ENCODE measurements around the gene ZNF423. TPM values are rescaled to one million over a fixed set of nuclear protein-coding genes. Genes with fewer than 3 reads are reported as not detected.
"Not testable (repeated sequence)": the region's sequence is repeated elsewhere in the genome, so short reads cannot be mapped to it uniquely, and the experiment has no call there.

The ZNF423 gene
- total RNA-seq, 3 donors from 2014 or later (not counting 1 experiment from before 2014, with no cell fraction given), result not detected

DNA sequence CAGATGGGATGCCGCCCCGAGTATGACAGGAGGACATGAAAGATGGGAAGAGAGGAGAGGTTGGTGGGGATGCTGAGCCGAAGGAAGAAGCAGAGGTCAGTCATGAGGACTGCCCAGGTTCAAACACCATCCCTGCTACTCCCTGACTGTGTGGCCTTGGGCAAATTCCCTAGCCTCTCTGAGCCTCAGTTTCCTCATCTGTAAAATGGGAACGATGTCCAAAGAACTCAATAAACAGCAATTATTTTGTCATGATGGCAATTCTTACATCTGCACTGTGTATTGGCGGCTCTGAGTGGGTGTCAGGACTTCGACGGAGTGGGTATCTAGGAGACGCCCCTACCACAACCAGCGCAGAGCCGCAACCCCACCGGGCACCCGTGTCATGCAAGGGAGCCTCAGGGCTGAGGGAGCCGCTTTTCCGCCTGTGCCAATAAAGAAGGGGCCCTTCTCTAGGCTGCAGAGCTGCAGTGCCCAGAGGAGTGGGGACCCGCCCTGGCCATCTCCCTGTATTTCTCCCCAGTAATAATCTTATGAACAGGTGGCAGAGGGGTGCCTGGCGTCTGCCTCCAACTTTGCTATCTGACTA is 173.2 kb downstream of the ZNF423 start:
- TF ChIP-seq, protein P1, sequence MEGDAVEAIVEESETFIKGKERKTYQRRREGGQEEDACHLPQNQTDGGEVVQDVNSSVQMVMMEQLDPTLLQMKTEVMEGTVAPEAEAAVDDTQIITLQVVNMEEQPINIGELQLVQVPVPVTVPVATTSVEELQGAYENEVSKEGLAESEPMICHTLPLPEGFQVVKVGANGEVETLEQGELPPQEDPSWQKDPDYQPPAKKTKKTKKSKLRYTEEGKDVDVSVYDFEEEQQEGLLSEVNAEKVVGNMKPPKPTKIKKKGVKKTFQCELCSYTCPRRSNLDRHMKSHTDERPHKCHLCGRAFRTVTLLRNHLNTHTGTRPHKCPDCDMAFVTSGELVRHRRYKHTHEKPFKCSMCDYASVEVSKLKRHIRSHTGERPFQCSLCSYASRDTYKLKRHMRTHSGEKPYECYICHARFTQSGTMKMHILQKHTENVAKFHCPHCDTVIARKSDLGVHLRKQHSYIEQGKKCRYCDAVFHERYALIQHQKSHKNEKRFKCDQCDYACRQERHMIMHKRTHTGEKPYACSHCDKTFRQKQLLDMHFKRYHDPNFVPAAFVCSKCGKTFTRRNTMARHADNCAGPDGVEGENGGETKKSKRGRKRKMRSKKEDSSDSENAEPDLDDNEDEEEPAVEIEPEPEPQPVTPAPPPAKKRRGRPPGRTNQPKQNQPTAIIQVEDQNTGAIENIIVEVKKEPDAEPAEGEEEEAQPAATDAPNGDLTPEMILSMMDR (IDR thresholded peaks at IDR 0.05), result no peak
- WGBS (ENCODE audit: insufficient coverage), result 88% methylated on average over 16 of the region's 16 CpGs
- Mint-ChIP-seq H3K27ac (no peak overlapping the region), H3K4me1 (no peaks in the 10 kb centered on the region), H3K36me3 (no peaks in the 10 kb centered on the region), H3K27me3 (ENCODE audit: low read depth in 2 of 2) (peaks cover 8 to 12% of the 10 kb centered on the region in 2 donors), H3K9me3 (no peaks in the 10 kb centered on the region), H3K4me3 (no peak overlapping the region)
- H3K27me3 ChIP-seq (ENCODE audit: control insufficient read depth, insufficient read depth, low read length), result peaks cover 4% of the 10 kb centered on the region
- intact Hi-C loops (cut with micrococcal nuclease), result no loop called here
- H3K36me3 ChIP-seq (ENCODE audit: control insufficient read depth, insufficient read depth, low read length), result no peaks in the 10 kb centered on the region
- no peak for ATAC-seq
- no peak for DNase-seq
- no peak overlapping the region for H3K27ac ChIP-seq (ENCODE audit: low read length)
- H3K4me1 ChIP-seq (ENCODE audit: control insufficient read depth, insufficient read depth, low read length), result no peaks in the 10 kb centered on the region
- no peaks in the 10 kb centered on the region for H3K9me3 ChIP-seq (ENCODE audit: control insufficient read depth, insufficient read depth, low read length)
- no peak overlapping the region for H3K4me3 ChIP-seq (ENCODE audit: low read length)

DNA sequence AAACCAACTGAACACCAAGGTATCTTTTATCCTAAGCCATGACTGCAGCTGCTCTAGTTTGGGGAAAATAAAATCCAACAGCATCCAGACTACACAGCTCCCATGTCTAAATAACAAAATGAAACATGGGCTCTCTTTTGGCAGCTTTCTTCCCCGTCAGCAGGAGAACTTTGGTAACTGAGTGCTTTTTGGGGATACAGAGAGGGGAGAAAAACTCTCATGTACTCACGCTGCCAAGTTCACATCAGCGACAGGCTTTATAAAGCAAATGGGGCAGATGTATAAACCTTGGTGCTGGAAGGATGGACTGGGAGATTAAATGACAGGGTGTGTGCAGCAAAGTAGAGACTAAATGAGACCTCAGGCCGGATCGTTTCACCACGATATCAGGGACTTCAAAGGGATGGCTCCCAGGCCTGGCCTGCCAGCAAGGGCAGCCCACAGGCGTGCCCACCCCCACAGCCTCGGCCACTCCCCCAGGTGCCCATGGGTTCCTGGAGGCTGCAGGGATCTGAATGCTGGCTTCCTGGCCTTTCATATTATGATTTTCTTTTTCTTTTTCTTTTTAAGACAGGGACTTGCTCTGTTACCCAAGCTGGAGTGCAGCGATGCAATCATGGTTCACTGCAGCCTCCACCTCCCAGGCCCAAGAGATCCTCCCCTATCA is 174.6 kb downstream of the ZNF423 start:
- H3K36me3 Mint-ChIP-seq, result no peaks in the 10 kb centered on the region
- no peaks in the 10 kb centered on the region for H3K9me3 Mint-ChIP-seq
- no peak for ATAC-seq
- TF ChIP-seq, protein P1 (IDR thresholded peaks at IDR 0.05), result no peak
- Histone ChIP-seq H3K9me3 (ENCODE audit: control insufficient read depth, insufficient read depth, low read length) (no peaks in the 10 kb centered on the region), H3K27ac (ENCODE audit: low read length) (no peak overlapping the region), H3K27me3 (ENCODE audit: control insufficient read depth, insufficient read depth, low read length) (no peaks in the 10 kb centered on the region), H3K36me3 (ENCODE audit: control insufficient read depth, insufficient read depth, low read length) (no peaks in the 10 kb centered on the region), H3K4me1 (ENCODE audit: control insufficient read depth, insufficient read depth, low read length) (no peaks in the 10 kb centered on the region), H3K4me3 (ENCODE audit: low read length) (no peak overlapping the region)
- WGBS (ENCODE audit: insufficient coverage), result 88% methylated on average over 9 of the region's 9 CpGs
- no peaks in the 10 kb centered on the region for H3K27me3 Mint-ChIP-seq (ENCODE audit: low read depth in 2 of 2)
- DNase-seq, result no peak
- no peak overlapping the region for H3K4me3 Mint-ChIP-seq
- intact Hi-C loops (cut with micrococcal nuclease), result no loop called here
- H3K4me1 Mint-ChIP-seq, result no peaks in the 10 kb centered on the region
- no peak overlapping the region for H3K27ac Mint-ChIP-seq

GRCh38 chr16:49679095-49679494 is 176.8 kb downstream of the ZNF423 start:
- Mint-ChIP-seq H3K27ac (no peak overlapping the region), H3K9me3 (no peaks in the 10 kb centered on the region), H3K27me3 (ENCODE audit: low read depth in 2 of 2) (no peaks in the 10 kb centered on the region), H3K4me3 (no peak overlapping the region), H3K36me3 (no peaks in the 10 kb centered on the region), H3K4me1 (no peaks in the 10 kb centered on the region)
- no peak overlapping the region for H3K4me3 ChIP-seq (ENCODE audit: low read length)
- H3K36me3 ChIP-seq (ENCODE audit: control insufficient read depth, insufficient read depth, low read length), result no peaks in the 10 kb centered on the region
- intact Hi-C loops (cut with micrococcal nuclease), result no loop called here
- H3K4me1 ChIP-seq (ENCODE audit: control insufficient read depth, insufficient read depth, low read length), result no peaks in the 10 kb centered on the region
- ATAC-seq, result peak in 1 of 3 donors; percentile 1
- H3K9me3 ChIP-seq (ENCODE audit: control insufficient read depth, insufficient read depth, low read length), result no peaks in the 10 kb centered on the region
- 92% methylated on average over 7 of the region's 7 CpGs for WGBS (ENCODE audit: insufficient coverage)
- no peak for DNase-seq
- no peaks in the 10 kb centered on the region for H3K27me3 ChIP-seq (ENCODE audit: control insufficient read depth, insufficient read depth, low read length)
- TF ChIP-seq, protein P1 (IDR thresholded peaks at IDR 0.05), result no peak
- no peak overlapping the region for H3K27ac ChIP-seq (ENCODE audit: low read length)

DNA sequence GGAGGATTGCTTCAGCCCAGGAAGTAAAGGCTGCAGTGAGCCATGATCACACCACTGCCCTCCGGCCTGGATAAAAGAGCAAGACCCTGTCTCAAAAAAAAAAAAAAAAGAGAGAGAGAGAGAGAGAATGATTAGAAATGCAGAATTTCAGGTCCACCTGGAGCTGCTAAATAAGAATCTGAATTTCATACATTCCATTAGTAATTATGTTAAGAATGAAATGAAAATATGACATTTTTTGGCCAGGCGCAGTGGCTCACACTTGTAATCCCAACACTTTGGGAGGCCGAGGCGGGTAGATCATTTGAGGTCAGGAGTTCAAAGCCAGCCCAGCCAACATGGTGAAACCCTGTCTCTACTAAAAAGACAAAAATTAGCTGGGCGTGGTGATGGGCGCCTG is 178.3 kb downstream of the ZNF423 start:
- H3K27ac ChIP-seq (ENCODE audit: low read length); H3K4me1 Mint-ChIP-seq; H3K9me3 Mint-ChIP-seq; H3K9me3 ChIP-seq (ENCODE audit: control insufficient read depth, insufficient read depth, low read length); H3K4me3 ChIP-seq (ENCODE audit: low read length); H3K27ac Mint-ChIP-seq; DNase-seq; H3K27me3 ChIP-seq (ENCODE audit: control insufficient read depth, insufficient read depth, low read length); H3K36me3 Mint-ChIP-seq; ATAC-seq; H3K4me3 Mint-ChIP-seq; H3K36me3 ChIP-seq (ENCODE audit: control insufficient read depth, insufficient read depth, low read length); intact Hi-C loops (cut with micrococcal nuclease); H3K4me1 ChIP-seq (ENCODE audit: control insufficient read depth, insufficient read depth, low read length); H3K27me3 Mint-ChIP-seq (ENCODE audit: low read depth in 2 of 2): not testable (repeated sequence)
- WGBS (ENCODE audit: insufficient coverage), result 91% methylated on average over 6 of the region's 6 CpGs
